A673 (cell line): ENCODE data around the gene GFOD2. TPM values are rescaled to one million over a fixed set of nuclear protein-coding genes. Genes with fewer than 3 reads are reported as not detected.

ENCODE experiments used
- BruUV-seq: library from RNA; stranded (reverse); fragments of 400-500 nt; replicated peaks from 2 replicates; lab custom pipeline; 2021; lab: Mats Ljungman, UMichigan
- CTCF ChIA-PET: fragments of 300-600 bp; sonication (Branson Sonifier 250); formaldehyde crosslinking; loops from one replicate; lab custom pipeline; 2022; ENCODE audit warnings: antibody characterized with exemption; lab: Charles Lee
- POLR2A ChIA-PET: fragments of 300-600 bp; sonication (Branson Sonifier 250); formaldehyde crosslinking; loops from one replicate; lab custom pipeline; 2022; ENCODE audit warnings: antibody characterized with exemption; ENCODE audit not compliant: low non-redundant PET; lab: Charles Lee
- DNase-seq: peaks from one replicate; pipeline ENCODE4 v3.0.0-alpha.2; 2015; ENCODE audit warnings: low spot score
- H3K27ac ChIP-seq: fragments of 200-600 bp; sonication (generic); 2 replicates; pipeline ENCODE4 v1.5.1; 2016; ENCODE audit warnings: mixed run types, low read depth, mild to moderate bottlenecking, mixed read lengths, antibody characterized with exemption, low read length; ENCODE audit not compliant: poor library complexity, severe bottlenecking
- H3K27me3 ChIP-seq: fragments of 200-600 bp; sonication (generic); replicated peaks from 2 replicates; pipeline ENCODE4 v1.6.1; 2017; ENCODE audit warnings: mixed run types, low read depth, mild to moderate bottlenecking, mixed read lengths, antibody characterized with exemption, low read length; ENCODE audit not compliant: insufficient read depth, poor library complexity
- H3K36me3 ChIP-seq: fragments of 200-600 bp; sonication (generic); 2 replicates; pipeline ENCODE4 v1.6.1; 2016; ENCODE audit warnings: mixed run types, mild to moderate bottlenecking, mixed read lengths, antibody characterized with exemption, low read length; ENCODE audit not compliant: insufficient read depth, poor library complexity, severe bottlenecking
- H3K4me1 ChIP-seq: fragments of 200-600 bp; sonication (generic); 2 replicates; pipeline ENCODE4 v1.6.1; 2017; ENCODE audit warnings: mixed run types, mild to moderate bottlenecking, mixed read lengths, antibody characterized with exemption, low read length; ENCODE audit not compliant: insufficient read depth, poor library complexity, severe bottlenecking
- H3K4me3 ChIP-seq: fragments of 200-600 bp; sonication (generic); 2 replicates; pipeline ENCODE4 v1.5.1; 2016; ENCODE audit warnings: low read depth, mixed run types, mild to moderate bottlenecking, mixed read lengths, low read length; ENCODE audit not compliant: poor library complexity, severe bottlenecking
- H3K9me3 ChIP-seq: fragments of 200-600 bp; sonication (generic); 2 replicates; pipeline ENCODE4 v1.6.1; 2016; ENCODE audit warnings: mixed run types, low read depth, mild to moderate bottlenecking, mixed read lengths, antibody characterized with exemption, low read length; ENCODE audit not compliant: poor library complexity, severe bottlenecking
- CTCF ChIP-seq: fragments of 300-800, 200-600 bp; sonication (generic); conservative IDR thresholded peaks from 2 replicates; pipeline ENCODE4 v1.5.1; 2017; ENCODE audit warnings: low read depth, mild to moderate bottlenecking, antibody characterized with exemption, low read length, moderate library complexity, mixed read lengths
- EZH2 ChIP-seq: fragments of 200-600 bp; sonication (generic); IDR thresholded peaks from 2 replicates; pipeline ENCODE4 v1.6.1; 2017; ENCODE audit warnings: borderline replicate concordance, low read depth, mild to moderate bottlenecking, mixed read lengths, antibody characterized with exemption, low read length; ENCODE audit not compliant: poor library complexity, severe bottlenecking
- intact Hi-C: fragments of 100-400 bp; cut with micrococcal nuclease; formaldehyde crosslinking; loops from one replicate; pipeline ENCODE4 v1.10.0; 2022; ENCODE audit not compliant: unreplicated experiment
- total RNA-seq: library from RNA; stranded (reverse); gene quantifications from 2 replicates; pipeline ENCODE4 v1.2.3, GENCODE V29; 2021

GFOD2 gene
- total RNA-seq, 1 experiment from 2014 or later: 22.6 TPM

- Histone ChIP-seq H3K4me3 (no peak overlapping the region), H3K9me3 (no peaks in the 10 kb centered on the region), H3K4me1 (peaks cover 8% of the 10 kb centered on the region), H3K36me3 (no peaks in the 10 kb centered on the region), H3K27me3 (no peaks in the 10 kb centered on the region), H3K27ac (no peak overlapping the region)
- TF ChIP-seq CTCF: no peak
- BruUV-seq: no TSS peak
- intact Hi-C loops: no loop called here
- POLR2A ChIA-PET: no interaction called here
- no peak for DNase-seq
- CTCF ChIA-PET: no interaction called here
Observed at GRCh38 chr16:67714522-67714921, 4.6 kb downstream of the GFOD2 start.

GRCh38 chr16:67713647-67714273 lies 5.4 kb downstream of the GFOD2 start:
- no peak overlapping the region for H3K4me3 ChIP-seq
- H3K9me3 ChIP-seq: no peaks in the 10 kb centered on the region
- BruUV-seq: no TSS peak
- H3K36me3 ChIP-seq: no peaks in the 10 kb centered on the region
- CTCF ChIA-PET: no interaction called here
- DNase-seq: no peak
- H3K27ac ChIP-seq: no peak overlapping the region
- TF ChIP-seq EZH2 (no peak), CTCF (no peak)
- H3K4me1 ChIP-seq: peaks cover 8% of the 10 kb centered on the region
- POLR2A ChIA-PET: interaction anchor here (0.5 kb wide), 1 partner anchor 329 kb away, joined by 9 read pairs; no protein-coding TSS in a partner anchor
- H3K27me3 ChIP-seq: no peaks in the 10 kb centered on the region
- intact Hi-C loops: no loop called here

- ChIA-PET POLR2A (no interaction called here), CTCF (no interaction called here)
- Histone ChIP-seq H3K27me3 (no peaks in the 10 kb centered on the region), H3K9me3 (no peaks in the 10 kb centered on the region), H3K4me1 (no peaks in the 10 kb centered on the region), H3K36me3 (no peaks in the 10 kb centered on the region), H3K27ac (no peak overlapping the region), H3K4me3 (no peak overlapping the region)
- no peak for DNase-seq
- intact Hi-C loops: no loop called here
- BruUV-seq: no TSS peak
- no peak for TF ChIP-seq CTCF
Observed at GRCh38 chr16:67710607-67711006, 8.5 kb downstream of the GFOD2 start.
